Karpas-422 (cell line): ENCODE measurements around the gene PHRF1. TPM values are rescaled to one million over a fixed set of nuclear protein-coding genes. Genes with fewer than 3 reads are reported as not detected.

Experiments used
- DNase-seq: peaks from one replicate; pipeline ENCODE4 v3.0.0-alpha.2; 2015
- H2AFZ ChIP-seq: fragments of 200-600 bp; sonication (generic); 2 replicates; pipeline ENCODE4 v1.6.1; 2014; ENCODE audit warnings: antibody characterized with exemption, low read length, mixed read lengths
- H3K27ac ChIP-seq: fragments of 200-600 bp; sonication (generic); 2 replicates; pipeline ENCODE4 v1.5.1; 2014; ENCODE audit warnings: mild to moderate bottlenecking, low read length, moderate library complexity
- H3K27me3 ChIP-seq: fragments of 200-600 bp; sonication (generic); 2 replicates; pipeline ENCODE4 v1.6.1; 2014; ENCODE audit warnings: low read length, mixed read lengths
- H3K36me3 ChIP-seq: fragments of 200-600 bp; sonication (generic); 2 replicates; pipeline ENCODE4 v1.6.1; 2014; ENCODE audit warnings: low read length, mixed read lengths; ENCODE audit not compliant: insufficient read depth
- H3K4me1 ChIP-seq: fragments of 200-600 bp; sonication (generic); 2 replicates; pipeline ENCODE4 v1.6.1; 2014; ENCODE audit warnings: mild to moderate bottlenecking, low read length, mixed read lengths
- H3K4me2 ChIP-seq: fragments of 200-600 bp; sonication (generic); 2 replicates; pipeline ENCODE4 v1.6.1; 2014; ENCODE audit warnings: low read length, low read depth, mild to moderate bottlenecking; ENCODE audit not compliant: poor library complexity, severe bottlenecking
- H3K4me3 ChIP-seq: fragments of 200-600 bp; sonication (generic); 2 replicates; pipeline ENCODE4 v1.5.1; 2014; ENCODE audit warnings: mild to moderate bottlenecking, antibody characterized with exemption, low read length, mixed read lengths
- H3K79me2 ChIP-seq: fragments of 200-600 bp; sonication (generic); 2 replicates; pipeline ENCODE4 v1.6.1; 2014; ENCODE audit warnings: mild to moderate bottlenecking, low read length, mixed read lengths
- H3K9ac ChIP-seq: fragments of 200-600 bp; sonication (generic); 2 replicates; pipeline ENCODE4 v1.6.0; 2014; ENCODE audit warnings: low read length
- H3K9me2 ChIP-seq: fragments of 200-600 bp; sonication (generic), shearing (Covaris generic); replicated peaks from 2 replicates; pipeline ENCODE4 v1.6.0; 2014; ENCODE audit warnings: mild to moderate bottlenecking, low read length, moderate library complexity; ENCODE audit not compliant: insufficient read depth
- H3K9me3 ChIP-seq: fragments of 300-700, 200-600 bp; sonication (generic); 2 replicates; pipeline ENCODE4 v1.6.1; 2014; ENCODE audit warnings: low read length, mixed read lengths
- H4K20me1 ChIP-seq: fragments of 200-600 bp; sonication (generic); 2 replicates; pipeline ENCODE4 v1.6.1; 2014; ENCODE audit warnings: mild to moderate bottlenecking, antibody characterized with exemption, low read length, low read depth; ENCODE audit not compliant: insufficient read depth
- total RNA-seq: library from RNA; depleted of rRNA; stranded (reverse); fragments of >200 nt; shearing (Covaris generic); gene quantifications from 2 replicates; pipeline ENCODE4 v1.2.3, GENCODE V29; 2014; ENCODE audit warnings: low replicate concordance

The PHRF1 gene
- total RNA-seq, 1 experiment from 2014 or later = 8.7 TPM

DNA sequence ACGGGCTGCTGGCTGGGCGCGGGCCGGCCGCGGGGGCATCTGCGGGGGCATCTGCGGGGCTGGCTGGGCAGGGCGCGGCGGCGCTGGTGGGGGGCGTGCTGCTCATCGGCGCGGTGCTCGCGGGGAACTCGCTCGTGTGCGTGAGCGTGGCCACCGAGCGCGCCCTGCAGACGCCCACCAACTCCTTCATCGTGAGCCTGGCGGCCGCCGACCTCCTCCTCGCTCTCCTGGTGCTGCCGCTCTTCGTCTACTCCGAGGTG, 61.0 kb downstream of the PHRF1 start:
- H3K9me3 ChIP-seq = no peaks in the 10 kb centered on the region
- DNase-seq = no peak
- no peaks in the 10 kb centered on the region for H3K36me3 ChIP-seq
- H3K79me2 ChIP-seq = no peaks in the 10 kb centered on the region
- H3K27me3 ChIP-seq = no peaks in the 10 kb centered on the region
- no peaks in the 10 kb centered on the region for H3K4me1 ChIP-seq
- H2AFZ ChIP-seq = no peak overlapping the region
- no peak overlapping the region for H3K4me3 ChIP-seq
- no peak overlapping the region for H3K4me2 ChIP-seq
- no peak overlapping the region for H3K27ac ChIP-seq
- H3K9me2 ChIP-seq = no peaks in the 10 kb centered on the region
- H4K20me1 ChIP-seq = no peaks in the 10 kb centered on the region; the same call in 1 of the 2 replicates
- H3K9ac ChIP-seq = no peak overlapping the region

DNA sequence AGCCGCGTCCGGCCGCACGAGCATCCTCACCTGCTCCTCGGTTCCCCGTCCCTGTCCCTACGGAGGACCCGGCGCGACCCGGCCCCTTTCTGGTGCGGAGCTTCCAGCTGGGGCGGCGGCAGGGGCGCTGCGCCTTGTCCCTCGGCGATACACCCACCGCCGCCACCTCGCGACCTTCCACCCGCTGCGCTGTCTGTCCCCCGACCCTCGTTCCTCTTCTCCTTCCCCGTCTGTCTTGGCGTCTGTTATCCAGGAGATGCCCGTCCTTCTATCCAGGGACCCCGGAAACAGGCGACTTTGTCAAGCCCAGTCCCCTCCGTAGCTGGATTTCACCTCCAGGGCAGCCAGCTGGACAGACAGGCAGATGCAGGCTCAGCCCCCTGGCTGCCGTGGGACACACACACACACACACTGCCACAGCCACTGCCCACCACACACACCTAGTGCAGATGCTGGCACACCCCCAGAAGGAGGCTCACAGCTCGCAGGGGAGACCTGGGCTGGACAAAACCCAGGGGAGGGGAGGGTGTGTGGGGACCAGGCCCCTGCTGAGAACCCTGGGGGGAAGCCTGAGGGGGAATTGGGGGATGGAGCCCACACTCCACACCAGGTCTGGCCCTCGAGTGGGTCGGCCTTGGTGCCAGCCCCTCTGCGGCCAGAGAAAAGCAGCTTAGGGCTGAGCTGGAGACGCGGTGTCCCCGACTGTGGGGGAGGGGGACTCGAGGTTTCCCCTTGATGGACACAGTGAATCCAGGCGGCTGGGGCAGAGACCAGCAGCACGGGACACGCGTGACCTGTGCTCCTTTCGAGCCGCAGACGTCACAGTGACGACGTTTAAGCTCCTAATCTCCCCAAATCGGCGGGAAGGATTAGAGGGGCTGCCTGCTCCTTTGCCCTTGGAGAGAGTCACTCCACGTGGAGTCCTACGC, 61.6 kb downstream of the PHRF1 start:
- Histone ChIP-seq H3K4me2 (no peak overlapping the region), H3K27me3 (no peaks in the 10 kb centered on the region)

DNA sequence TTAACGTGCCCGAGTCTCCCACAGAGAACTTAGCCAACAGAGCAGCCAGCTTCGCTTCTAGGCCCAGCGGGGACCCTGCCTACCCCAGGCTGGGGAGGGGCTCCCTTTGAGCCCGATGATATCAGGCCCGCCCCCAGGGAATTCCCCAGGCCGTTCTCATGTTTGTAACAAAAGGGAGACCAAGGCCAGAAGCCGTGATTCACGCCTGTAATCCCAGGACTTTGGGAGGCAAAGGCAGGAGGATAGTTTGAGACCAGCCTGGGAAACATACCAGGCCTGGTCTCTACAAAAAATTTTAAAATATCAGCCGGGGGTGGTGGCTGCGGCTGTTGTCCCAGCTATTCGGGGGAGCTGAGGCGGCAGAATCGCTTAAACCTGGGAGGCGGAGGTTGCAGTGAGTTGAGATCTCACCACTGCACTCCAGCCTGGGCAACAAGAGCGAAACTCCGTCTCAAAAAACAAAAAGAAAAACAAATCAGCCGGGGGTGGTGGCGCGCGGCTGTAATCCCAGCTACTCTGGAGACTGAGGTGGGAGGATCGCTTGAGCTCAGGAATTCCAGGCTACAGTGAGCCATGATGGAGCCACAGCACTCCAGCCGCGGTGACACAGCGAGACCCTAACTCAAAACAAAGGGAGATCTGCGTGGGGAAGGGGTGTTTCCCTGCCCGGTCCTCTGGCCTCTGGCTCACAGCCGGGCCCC, 62.5 kb downstream of the PHRF1 start:
- Histone ChIP-seq H3K4me3 (no peak overlapping the region), H3K9me3 (no peaks in the 10 kb centered on the region), H2AFZ (no peak overlapping the region), H3K27me3 (no peaks in the 10 kb centered on the region), H3K4me2 (no peak overlapping the region), H4K20me1 (no peaks in the 10 kb centered on the region; the same call in 1 of the 2 replicates), H3K79me2 (no peaks in the 10 kb centered on the region), H3K36me3 (no peaks in the 10 kb centered on the region), H3K9me2 (no peaks in the 10 kb centered on the region), H3K27ac (no peak overlapping the region), H3K4me1 (no peaks in the 10 kb centered on the region), H3K9ac (no peak overlapping the region)
- no peak for DNase-seq

More for the DNA sequence above, 61.6 kb downstream of the PHRF1 start:
- no peaks in the 10 kb centered on the region for H3K79me2 ChIP-seq
- H3K27ac ChIP-seq = no peak overlapping the region
- no peaks in the 10 kb centered on the region for H3K9me3 ChIP-seq
- H2AFZ ChIP-seq = no peak overlapping the region
- no peaks in the 10 kb centered on the region for H3K9me2 ChIP-seq
- no peaks in the 10 kb centered on the region; the same call in 1 of the 2 replicates for H4K20me1 ChIP-seq
- no peaks in the 10 kb centered on the region for H3K36me3 ChIP-seq
- DNase-seq = no peak
- H3K4me3 ChIP-seq = no peak overlapping the region
- no peak overlapping the region for H3K9ac ChIP-seq
- no peaks in the 10 kb centered on the region for H3K4me1 ChIP-seq

DNA sequence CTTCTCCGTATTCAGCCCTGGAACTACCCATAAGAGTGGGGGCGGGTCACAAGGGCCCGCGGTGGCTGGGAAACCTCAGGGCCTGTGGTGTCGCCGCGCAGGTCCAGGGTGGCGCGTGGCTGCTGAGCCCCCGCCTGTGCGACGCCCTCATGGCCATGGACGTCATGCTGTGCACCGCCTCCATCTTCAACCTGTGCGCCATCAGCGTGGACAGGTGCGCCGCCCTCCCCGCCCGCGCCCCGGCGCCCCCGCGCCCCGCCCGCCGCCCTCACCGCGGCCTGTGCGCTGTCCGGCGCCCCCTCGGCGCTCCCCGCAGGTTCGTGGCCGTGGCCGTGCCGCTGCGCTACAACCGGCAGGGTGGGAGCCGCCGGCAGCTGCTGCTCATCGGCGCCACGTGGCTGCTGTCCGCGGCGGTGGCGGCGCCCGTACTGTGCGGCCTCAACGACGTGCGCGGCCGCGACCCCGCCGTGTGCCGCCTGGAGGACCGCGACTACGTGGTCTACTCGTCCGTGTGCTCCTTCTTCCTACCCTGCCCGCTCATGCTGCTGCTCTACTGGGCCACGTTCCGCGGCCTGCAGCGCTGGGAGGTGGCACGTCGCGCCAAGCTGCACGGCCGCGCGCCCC, 63.2 kb downstream of the PHRF1 start:
- Histone ChIP-seq H3K27ac (no peak overlapping the region), H4K20me1 (no peaks in the 10 kb centered on the region; the same call in 1 of the 2 replicates), H3K9me2 (no peaks in the 10 kb centered on the region), H3K27me3 (no peaks in the 10 kb centered on the region), H3K4me3 (no peak overlapping the region), H2AFZ (no peak overlapping the region), H3K4me1 (no peaks in the 10 kb centered on the region), H3K9me3 (no peaks in the 10 kb centered on the region), H3K9ac (no peak overlapping the region), H3K4me2 (no peak overlapping the region), H3K36me3 (0 out of 2 replicates have a peak, but pooled peaks cover 2% of the 10 kb centered on the region), H3K79me2 (no peaks in the 10 kb centered on the region)
- DNase-seq = no peak

DNA sequence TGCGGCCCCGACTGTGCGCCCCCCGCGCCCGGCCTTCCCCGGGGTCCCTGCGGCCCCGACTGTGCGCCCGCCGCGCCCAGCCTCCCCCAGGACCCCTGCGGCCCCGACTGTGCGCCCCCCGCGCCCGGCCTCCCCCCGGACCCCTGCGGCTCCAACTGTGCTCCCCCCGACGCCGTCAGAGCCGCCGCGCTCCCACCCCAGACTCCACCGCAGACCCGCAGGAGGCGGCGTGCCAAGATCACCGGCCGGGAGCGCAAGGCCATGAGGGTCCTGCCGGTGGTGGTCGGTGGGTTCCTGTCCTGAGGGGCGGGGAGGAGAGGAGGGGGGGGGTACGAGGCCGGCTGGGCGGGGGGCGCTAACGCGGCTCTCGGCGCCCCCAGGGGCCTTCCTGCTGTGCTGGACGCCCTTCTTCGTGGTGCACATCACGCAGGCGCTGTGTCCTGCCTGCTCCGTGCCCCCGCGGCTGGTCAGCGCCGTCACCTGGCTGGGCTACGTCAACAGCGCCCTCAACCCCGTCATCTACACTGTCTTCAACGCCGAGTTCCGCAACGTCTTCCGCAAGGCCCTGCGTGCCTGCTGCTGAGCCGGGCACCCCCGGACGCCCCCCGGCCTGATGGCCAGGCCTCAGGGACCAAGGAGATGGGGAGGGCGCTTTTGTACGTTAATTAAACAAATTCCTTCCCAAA, 63.9 kb downstream of the PHRF1 start:
- Histone ChIP-seq H3K9me3 (no peaks in the 10 kb centered on the region), H3K36me3 (0 out of 2 replicates have a peak, but pooled peaks cover 2% of the 10 kb centered on the region), H3K27me3 (no peaks in the 10 kb centered on the region), H3K27ac (no peak overlapping the region), H3K4me1 (no peaks in the 10 kb centered on the region), H3K9me2 (no peaks in the 10 kb centered on the region), H3K4me2 (no peak overlapping the region), H3K4me3 (no peak overlapping the region), H4K20me1 (no peaks in the 10 kb centered on the region; the same call in 1 of the 2 replicates), H3K79me2 (no peaks in the 10 kb centered on the region), H3K9ac (no peak overlapping the region), H2AFZ (no peak overlapping the region)
- no peak for DNase-seq

DNA sequence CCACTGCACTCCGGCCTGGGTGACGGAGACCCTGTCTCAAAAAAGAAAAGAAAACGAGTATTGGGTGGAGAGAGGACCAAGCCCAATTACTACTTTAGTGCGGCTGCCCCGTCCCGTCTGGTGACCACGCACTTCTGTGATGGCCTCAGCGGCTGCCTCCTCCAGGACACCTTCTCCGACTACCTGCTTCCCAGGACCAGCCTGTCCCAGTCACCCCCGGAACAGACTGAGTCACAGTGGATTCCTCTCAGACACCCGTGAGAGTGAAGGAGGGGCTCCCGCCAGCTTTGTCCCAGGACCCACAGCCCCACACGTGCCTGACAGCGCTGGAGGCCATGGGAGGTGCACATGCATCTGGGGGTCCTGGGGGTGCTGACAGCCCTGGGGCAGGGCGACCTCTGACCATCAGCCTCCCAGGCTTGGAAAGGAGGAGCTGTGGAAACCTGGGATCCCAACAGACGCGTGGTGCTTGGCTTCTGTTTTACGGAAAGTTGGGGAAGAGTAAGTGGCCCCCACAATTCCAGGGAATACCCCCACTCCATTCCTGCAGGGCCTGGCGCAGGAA, 65.6 kb downstream of the PHRF1 start:
- Histone ChIP-seq H2AFZ (no peak overlapping the region), H3K4me2 (no peak overlapping the region), H3K9me3 (no peaks in the 10 kb centered on the region), H4K20me1 (no peaks in the 10 kb centered on the region), H3K9ac (no peak overlapping the region), H3K27me3 (no peaks in the 10 kb centered on the region), H3K4me1 (peaks cover 13% of the 10 kb centered on the region), H3K9me2 (no peaks in the 10 kb centered on the region), H3K36me3 (peaks cover 6% of the 10 kb centered on the region; the same call in 1 of the 2 replicates), H3K79me2 (no peaks in the 10 kb centered on the region), H3K4me3 (no peak overlapping the region), H3K27ac (no peak overlapping the region)
- no peak for DNase-seq

DNA sequence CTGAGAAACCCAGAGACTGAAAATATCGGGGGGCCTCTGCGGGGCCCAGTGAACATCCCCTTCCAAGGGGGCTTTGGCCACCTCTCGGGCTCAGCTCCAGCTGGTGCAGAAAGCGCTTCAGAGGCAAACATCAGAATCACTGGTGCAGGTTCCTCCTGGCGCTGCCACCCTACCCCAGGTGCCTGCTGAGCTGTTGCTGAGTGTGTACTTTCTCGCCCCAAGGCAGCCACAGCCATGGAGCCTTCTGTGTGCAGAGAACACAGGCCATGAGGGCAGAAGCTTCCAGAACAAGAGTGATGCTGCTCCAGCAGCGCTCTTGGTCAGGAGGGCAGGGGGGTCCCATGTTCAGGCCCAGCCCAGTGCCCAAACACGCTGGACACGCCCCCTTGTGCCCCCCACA, 67.1 kb downstream of the PHRF1 start:
- Histone ChIP-seq H3K27ac (no peak overlapping the region), H3K79me2 (no peaks in the 10 kb centered on the region), H3K4me2 (no peak overlapping the region), H2AFZ (no peak overlapping the region), H3K4me3 (no peak overlapping the region), H3K9me2 (no peaks in the 10 kb centered on the region), H3K36me3 (peaks cover 6% of the 10 kb centered on the region; the same call in 1 of the 2 replicates), H4K20me1 (no peaks in the 10 kb centered on the region), H3K9ac (no peak overlapping the region), H3K9me3 (no peaks in the 10 kb centered on the region), H3K27me3 (no peaks in the 10 kb centered on the region), H3K4me1 (peaks cover 13% of the 10 kb centered on the region)
- DNase-seq = no peak
